Upper lobe of left lung (tissue), 6 donors: ENCODE measurements around the gene EZH2. TPM values are rescaled to one million over a fixed set of nuclear protein-coding genes. Genes with fewer than 3 reads are reported as not detected.

Source experiments
- ATAC-seq, 2 donors: fragments of 200-7000 bp; cut with Tn5 transposase; one replicate each; pipeline ENCODE4 v1.9.1; 2022; ENCODE audit warnings: mild to moderate bottlenecking in 2 of 2, moderate library complexity in 2 of 2; ENCODE audit not compliant: low FRiP score in 2 of 2
- DNase-seq, 2 donors: peaks; one replicate each; pipeline ENCODE4 v3.0.0-alpha.2; 2019 to 2020
- H3K27ac ChIP-seq, 4 donors: fragments of 200-600 bp; sonication (generic); one replicate each; pipeline ENCODE4 v1.5.1; 2016 to 2019
- H3K27me3 ChIP-seq, 4 donors: fragments of 200-600 bp; sonication (generic); one replicate each; pipeline ENCODE4 v1.5.1; 2017 to 2019
- H3K36me3 ChIP-seq, 4 donors: fragments of 200-600 bp; sonication (generic); one replicate each; pipeline ENCODE4 v1.5.1; 2016 to 2019
- H3K4me1 ChIP-seq, 4 donors: fragments of 200-600 bp; sonication (generic); one replicate each; pipeline ENCODE4 v1.5.1; 2018 to 2019
- H3K4me3 ChIP-seq, 4 donors: fragments of 200-600 bp; sonication (generic); one replicate each; pipeline ENCODE4 v1.5.1; 2017 to 2019; ENCODE audit warnings: mild to moderate bottlenecking in 2 of 4, moderate library complexity in 1 of 4
- H3K9me3 ChIP-seq, 4 donors: fragments of 200-600 bp; sonication (generic); one replicate each; pipeline ENCODE4 v1.5.1; 2018 to 2019
- EP300 ChIP-seq, 4 donors: sonication (generic); formaldehyde crosslinking; IDR thresholded peaks; one replicate each; pipeline ENCODE4 v1.5.1; 2017; ENCODE audit warnings: antibody characterized with exemption in 4 of 4, control low read depth in 2 of 4
- POLR2A ChIP-seq, 4 donors: fragments of 450-650 bp; IDR thresholded peaks; one replicate each; pipeline ENCODE4 v1.5.1; 2016 to 2017; ENCODE audit warnings: antibody characterized with exemption in 4 of 4, mild to moderate bottlenecking in 2 of 4
- POLR2AphosphoS5 ChIP-seq, 2 donors: sonication (generic); formaldehyde crosslinking; IDR thresholded peaks; one replicate each; pipeline ENCODE4 v1.5.1; 2017; ENCODE audit warnings: antibody characterized with exemption in 2 of 2
- WGBS, 2 donors: methylation state at CpG; one replicate each; pipeline ENCODE4 v1.1.5; 2017 to 2018; 5-methylcytosine and 5-hydroxymethylcytosine counted together
- small RNA-seq, 4 donors: library from RNA; depleted of rRNA; stranded (forward); fragments of <200 nt; gene quantifications; one replicate each; pipeline ENCODE3, GENCODE V24; 2016
- total RNA-seq, 6 donors: library from RNA; depleted of rRNA in 4 of 6; stranded (reverse); fragments of >200 nt in 4 of 6; gene quantifications; one replicate each; pipeline versions ENCODE4 v1.1.0 to v1.2.1, GENCODE V29; 2016 to 2021
- TF ChIP-seq, protein P1 (sequence below), 6 experiments: fragments of 450-650 bp in 4 of 6; fragments of 200-600 bp in 2 of 6; sonication (generic) in 2 of 6; IDR thresholded peaks; one replicate each; pipeline ENCODE4 v1.5.1; 2016 to 2019; ENCODE audit warnings: antibody characterized with exemption in 6 of 6
- donor health status: DM: no; HTN: no; CAD: no; lungs with moderate emphysema.
- donor health status: DM: no; HTN: yes; CAD: no; lungs with severe emphysema.

EZH2 gene
- total RNA-seq, 6 donors from 2014 or later: 0.89 to 4.6 (median 3.1) TPM

- Histone ChIP-seq H3K36me3 (peaks cover 5 to 79% (median 25%) of the 10 kb centered on the region in 4 donors), H3K27me3 (no peaks in the 10 kb centered on the region), H3K4me3 (no peak overlapping the region), H3K27ac (no peak overlapping the region), H3K9me3 (no peaks in the 10 kb centered on the region), H3K4me1 (no peaks in the 10 kb centered on the region)
- 89 to 92% methylated on average over 8 of the region's 8 CpGs for WGBS, 2 donors
- ATAC-seq (no peak), DNase-seq (no peak)
- TF ChIP-seq POLR2AphosphoS5 (IDR thresholded peaks at IDR 0.05) (no peak), EP300 (IDR thresholded peaks at IDR 0.05) (no peak)
- TF ChIP-seq, protein P1, sequence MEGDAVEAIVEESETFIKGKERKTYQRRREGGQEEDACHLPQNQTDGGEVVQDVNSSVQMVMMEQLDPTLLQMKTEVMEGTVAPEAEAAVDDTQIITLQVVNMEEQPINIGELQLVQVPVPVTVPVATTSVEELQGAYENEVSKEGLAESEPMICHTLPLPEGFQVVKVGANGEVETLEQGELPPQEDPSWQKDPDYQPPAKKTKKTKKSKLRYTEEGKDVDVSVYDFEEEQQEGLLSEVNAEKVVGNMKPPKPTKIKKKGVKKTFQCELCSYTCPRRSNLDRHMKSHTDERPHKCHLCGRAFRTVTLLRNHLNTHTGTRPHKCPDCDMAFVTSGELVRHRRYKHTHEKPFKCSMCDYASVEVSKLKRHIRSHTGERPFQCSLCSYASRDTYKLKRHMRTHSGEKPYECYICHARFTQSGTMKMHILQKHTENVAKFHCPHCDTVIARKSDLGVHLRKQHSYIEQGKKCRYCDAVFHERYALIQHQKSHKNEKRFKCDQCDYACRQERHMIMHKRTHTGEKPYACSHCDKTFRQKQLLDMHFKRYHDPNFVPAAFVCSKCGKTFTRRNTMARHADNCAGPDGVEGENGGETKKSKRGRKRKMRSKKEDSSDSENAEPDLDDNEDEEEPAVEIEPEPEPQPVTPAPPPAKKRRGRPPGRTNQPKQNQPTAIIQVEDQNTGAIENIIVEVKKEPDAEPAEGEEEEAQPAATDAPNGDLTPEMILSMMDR (IDR thresholded peaks at IDR 0.05): no peak
Observed at GRCh38 chr7:148772297-148773089, 111.6 kb downstream of the EZH2 start.

GRCh38 chr7:148770004-148770403 is 114.1 kb downstream of the EZH2 start:
- Histone ChIP-seq H3K36me3 (peaks cover 5 to 91% (median 29%) of the 10 kb centered on the region in 4 donors), H3K27ac (no peak overlapping the region), H3K27me3 (no peaks in the 10 kb centered on the region), H3K4me3 (no peak overlapping the region), H3K4me1 (no peaks in the 10 kb centered on the region), H3K9me3 (no peaks in the 10 kb centered on the region)
- ATAC-seq (no peak), DNase-seq (no peak)
- no peak for TF ChIP-seq EP300 (IDR thresholded peaks at IDR 0.05)
- TF ChIP-seq, protein P1 (IDR thresholded peaks at IDR 0.05): no peak
- no peak for TF ChIP-seq POLR2A (IDR thresholded peaks at IDR 0.05)
- TF ChIP-seq POLR2AphosphoS5 (IDR thresholded peaks at IDR 0.05): no peak
- 79 to 84% methylated on average over 6 of the region's 6 CpGs for WGBS, 2 donors

- no peaks in the 10 kb centered on the region for H3K4me1 ChIP-seq
- H3K27me3 ChIP-seq: no peaks in the 10 kb centered on the region
- H3K4me3 ChIP-seq: no peak overlapping the region
- DNase-seq (no peak), ATAC-seq (no peak)
- H3K27ac ChIP-seq: no peak overlapping the region
- peaks cover 9 to 76% (median 24%) of the 10 kb centered on the region in 4 donors for H3K36me3 ChIP-seq
- no peak for TF ChIP-seq EP300 (IDR thresholded peaks at IDR 0.05)
- TF ChIP-seq POLR2AphosphoS5 (IDR thresholded peaks at IDR 0.05): no peak
- TF ChIP-seq, protein P1 (IDR thresholded peaks at IDR 0.05): no peak
- TF ChIP-seq POLR2A (IDR thresholded peaks at IDR 0.05): no peak
- no peaks in the 10 kb centered on the region for H3K9me3 ChIP-seq
Observed at GRCh38 chr7:148763622-148764021, 120.5 kb downstream of the EZH2 start.

- Histone ChIP-seq H3K4me1 (no peaks in the 10 kb centered on the region), H3K27ac (no peak overlapping the region), H3K36me3 (peaks cover 15 to 72% (median 29%) of the 10 kb centered on the region in 4 donors), H3K4me3 (no peak overlapping the region), H3K9me3 (no peaks in the 10 kb centered on the region), H3K27me3 (no peaks in the 10 kb centered on the region)
- TF ChIP-seq, protein P1 (IDR thresholded peaks at IDR 0.05): no peak
- TF ChIP-seq POLR2AphosphoS5 (IDR thresholded peaks at IDR 0.05) (no peak), POLR2A (IDR thresholded peaks at IDR 0.05) (no peak), EP300 (IDR thresholded peaks at IDR 0.05) (no peak)
- WGBS, 2 donors: 94 to 99% methylated on average over 10 to 12 of the region's 12 CpGs
- DNase-seq (no peak), ATAC-seq (no peak)
Observed at GRCh38 chr7:148761499-148762278, 122.4 kb downstream of the EZH2 start.

Small RNA genes lying within 50 kb of the gene (small RNA-seq; reads per million reads assigned to genes)
- 0 reads per million in 4 donors for gene RF00017
- 0 reads per million in 4 donors for gene RN7SL569P
- 0 reads per million in 4 donors for gene RNU7-20P

Other genes starting within 250 kb of the EZH2 start
- 10 to 100 TPM; 29.0 to 65.0 (median 45.9) TPM for gene CUL1, start 185.4 kb downstream of the EZH2 start, total RNA-seq
- 100 to 1,000 TPM in 1 of 6 donors, 10 to 100 TPM in 5; 25.1 to 160 (median 77.8) TPM for gene PDIA4, start 144.2 kb upstream of the EZH2 start, total RNA-seq
- gene ZNF786, start 206.4 kb upstream of the EZH2 start, total RNA-seq: 1 to 10 TPM; 1.7 to 9.0 (median 7.6) TPM
- 1 to 10 TPM; 1.4 to 3.1 (median 1.8) TPM for gene ZNF425, start 242.0 kb upstream of the EZH2 start, total RNA-seq